Stimulated activated CD8-positive, alpha-beta memory T cell treated with anti-CD3 and anti-CD28 coated beads, Interleukin-4, amount 100 ng/mL, for 48 hours (primary cell): ENCODE results near the gene PEX1.
"Not testable (repeated sequence)": the region's sequence is repeated elsewhere in the genome, so short reads cannot be mapped to it uniquely, and the experiment has no call there.

ENCODE experiments used
- DNase-seq: peaks from one replicate; pipeline ENCODE4 v3.0.0-alpha.2; 2020

PEX1 gene

GRCh38 chr7:92456236-92456635 lies 72.1 kb downstream of the PEX1 start:
- DNase-seq, result no peak

- DNase-seq, result no peak
Observed at GRCh38 chr7:92451645-92452044, 76.7 kb downstream of the PEX1 start.

- peak; percentile 60 for DNase-seq
Observed at GRCh38 chr7:92448205-92448747, 80.0 kb downstream of the PEX1 start.

- DNase-seq, result peak; percentile 86
Observed at GRCh38 chr7:92447345-92448204, 80.7 kb downstream of the PEX1 start, which contains the start of gene GATAD1. Gene GATAD1, plus strand, starts transcription at chr7:92447482. Its CDS starts 248 bp downstream, at chr7:92447730.

- DNase-seq, result no peak
Observed at GRCh38 chr7:92446869-92447344, 81.4 kb downstream of the PEX1 start.

GRCh38 chr7:92442720-92443119 lies 85.6 kb downstream of the PEX1 start:
- DNase-seq, result not testable (repeated sequence)

- no peak for DNase-seq
Observed at GRCh38 chr7:92437956-92438491, 90.3 kb downstream of the PEX1 start.
